ENCODE measurements around the gene ABCC12.
"Not testable (repeated sequence)": the region's sequence is repeated elsewhere in the genome, so short reads cannot be mapped to it uniquely, and the experiment has no call there.

The ABCC12 gene

DNA sequence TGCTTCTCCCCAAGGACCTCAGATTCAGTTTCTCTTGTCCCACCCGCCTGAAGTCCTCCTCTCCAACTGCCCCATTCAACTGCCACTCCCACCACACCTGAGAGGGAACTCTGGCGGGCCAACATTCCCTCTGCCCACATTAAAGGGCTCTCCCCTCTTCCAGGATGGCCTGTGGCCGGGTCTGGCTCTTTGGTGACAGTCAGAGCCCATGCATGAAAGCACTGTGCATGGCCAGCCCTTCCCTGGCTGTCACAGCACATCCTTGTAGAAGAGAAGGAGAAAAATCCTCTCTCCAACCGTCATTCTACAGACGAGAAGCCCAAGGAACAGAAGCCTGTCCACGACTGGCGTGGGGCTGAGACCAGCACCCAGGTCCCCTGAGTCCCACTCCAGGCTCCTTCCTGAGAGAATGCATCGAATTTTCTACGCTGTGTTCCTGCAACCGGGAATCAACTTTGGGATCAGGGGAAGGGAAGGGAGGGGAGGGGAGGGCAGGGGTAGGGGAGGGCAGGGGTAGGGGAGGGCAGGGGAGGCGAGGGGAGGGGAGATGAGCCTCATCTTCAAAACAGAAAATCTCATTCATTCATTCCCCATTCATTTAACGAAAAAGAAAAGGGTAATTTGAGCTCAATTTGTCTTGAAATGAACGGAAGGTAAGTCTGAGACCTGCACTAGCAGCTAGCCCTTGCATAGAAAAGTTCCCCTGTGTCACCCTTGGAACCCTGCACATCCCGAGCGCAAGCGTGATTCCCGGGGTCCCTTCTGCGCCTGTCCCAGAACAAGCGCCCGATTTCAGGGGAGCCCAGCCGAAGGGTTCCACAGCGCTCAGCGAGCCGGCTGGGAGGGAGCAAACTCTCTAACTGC lies at the start of gene ABCC12:
ABCC12 (minus strand) TSS at position 68 of the 864 bp plus-strand sequence. CDS start 9,569 bp downstream, outside the sequence.
- no peak for DNase-seq (ENCODE audit: low read depth in 2 of 2)

- DNase-seq (ENCODE audit: low read depth in 2 of 2), result no peak
Measured at GRCh38 chr16:48204825-48205151, 49.0 kb upstream of the ABCC12 start.

DNA sequence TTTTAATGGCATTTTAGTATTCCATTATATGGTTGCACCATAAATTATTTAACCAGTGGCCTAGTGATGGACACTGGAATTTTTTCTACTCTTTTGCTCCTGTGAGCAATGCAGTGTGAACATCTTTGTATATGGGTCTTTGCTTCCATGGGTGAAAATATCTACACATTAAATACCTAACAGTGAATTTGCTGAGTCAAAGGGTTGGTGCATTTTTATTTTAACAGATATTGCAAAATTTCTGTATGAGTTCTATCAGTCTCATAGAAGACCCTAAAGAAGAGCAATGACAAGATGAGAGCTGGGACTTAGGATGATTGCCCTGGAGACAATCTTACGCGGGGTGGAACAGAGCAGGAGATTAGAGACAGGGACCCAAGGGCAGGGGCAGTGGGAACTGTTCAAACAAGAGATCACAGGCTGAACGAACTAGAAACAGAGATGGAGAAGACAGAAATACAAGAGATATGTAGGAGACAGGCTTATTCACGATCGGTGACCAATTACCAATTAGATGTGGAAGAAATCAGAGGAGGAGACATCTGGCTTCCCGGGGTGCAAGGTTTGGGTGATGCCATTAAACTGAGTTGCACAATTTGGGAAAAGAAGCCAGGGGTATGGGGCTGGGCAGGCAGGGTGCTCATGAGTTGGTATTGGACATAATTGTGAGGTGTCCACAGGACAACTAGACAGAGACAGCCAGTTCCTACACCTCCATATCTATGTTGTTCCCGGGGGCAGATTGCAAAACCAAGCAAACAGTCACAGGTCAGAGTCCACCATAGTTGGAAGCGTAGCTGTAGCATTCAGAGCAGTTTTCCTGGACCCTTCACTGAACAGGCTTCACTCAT lies 48.4 kb upstream of the ABCC12 start:
- no peak for DNase-seq (ENCODE audit: low read depth in 2 of 2)

DNA sequence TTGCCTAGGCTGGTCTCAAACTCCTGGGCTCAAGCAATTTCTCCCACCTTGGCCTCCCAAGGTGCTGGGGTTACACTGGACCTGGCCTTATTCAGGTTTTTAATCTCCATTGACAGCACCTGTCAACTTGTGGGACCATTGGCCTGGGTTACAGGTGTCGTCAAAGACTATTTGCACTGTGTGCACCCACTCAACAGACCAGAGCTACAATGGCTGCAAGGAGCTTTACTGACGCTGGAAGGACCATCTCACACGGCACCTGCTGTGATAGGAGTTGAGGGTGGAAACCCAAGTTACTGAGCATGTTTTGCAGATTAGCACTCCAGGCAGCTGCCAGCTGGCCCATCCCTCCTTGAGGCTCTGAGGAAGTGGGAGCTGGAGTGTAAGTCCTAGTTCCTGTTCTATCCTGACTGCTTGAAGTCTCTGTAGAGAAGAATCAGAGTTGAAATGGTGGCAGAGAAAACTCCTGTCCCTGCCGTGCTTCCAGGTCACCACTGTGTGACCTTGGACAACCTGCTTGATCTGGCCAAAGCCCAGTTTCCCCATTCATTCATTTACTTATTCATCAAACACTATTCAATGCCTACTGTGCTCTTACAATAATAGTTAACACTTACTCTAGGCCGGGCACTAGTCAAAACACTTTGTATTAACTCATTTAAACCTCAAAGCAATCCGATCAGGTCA lies 45.9 kb upstream of the ABCC12 start:
- DNase-seq (ENCODE audit: low read depth in 2 of 2), result no peak

GRCh38 chr16:48197294-48197693 lies 41.5 kb upstream of the ABCC12 start:
- DNase-seq (ENCODE audit: low read depth in 2 of 2), result no peak

DNA sequence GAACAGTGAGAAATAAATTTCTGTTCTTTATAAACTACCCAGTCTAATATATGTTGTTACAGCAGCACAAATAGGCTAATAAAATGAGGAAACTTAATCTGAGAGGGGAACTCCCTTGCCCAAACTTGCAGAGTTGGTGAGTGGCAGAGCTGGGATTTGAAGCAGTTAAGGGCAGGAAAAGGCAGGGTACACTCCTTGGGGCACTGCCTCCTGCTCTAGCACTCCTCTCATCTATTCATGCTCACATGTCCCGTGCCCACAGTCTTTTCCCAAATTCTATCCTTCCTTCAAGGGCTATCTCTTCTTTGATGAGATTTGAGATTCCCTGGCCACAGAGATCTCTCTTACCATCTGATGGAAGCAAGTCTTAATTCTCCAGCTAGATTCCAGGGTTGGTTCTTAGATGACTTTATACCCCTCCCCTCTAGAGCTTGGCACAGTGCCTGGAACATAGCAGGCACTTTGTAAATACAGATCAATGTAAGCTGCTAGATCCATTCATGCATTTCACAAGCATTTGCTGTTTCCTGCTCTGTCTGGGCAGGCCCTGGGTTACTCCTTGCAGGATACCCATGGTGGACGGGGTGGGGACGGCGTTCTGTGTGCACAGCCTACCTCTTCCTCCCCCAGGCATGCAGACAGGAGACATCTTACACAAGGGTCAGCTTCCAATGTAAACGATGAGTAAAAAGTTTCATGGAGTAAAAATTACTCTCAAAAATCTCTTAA lies 39.2 kb upstream of the ABCC12 start:
- DNase-seq (ENCODE audit: low read depth in 2 of 2), result no peak

- no peak for DNase-seq (ENCODE audit: low read depth in 2 of 2)
Measured at GRCh38 chr16:48193846-48194245, 38.1 kb upstream of the ABCC12 start.

DNA sequence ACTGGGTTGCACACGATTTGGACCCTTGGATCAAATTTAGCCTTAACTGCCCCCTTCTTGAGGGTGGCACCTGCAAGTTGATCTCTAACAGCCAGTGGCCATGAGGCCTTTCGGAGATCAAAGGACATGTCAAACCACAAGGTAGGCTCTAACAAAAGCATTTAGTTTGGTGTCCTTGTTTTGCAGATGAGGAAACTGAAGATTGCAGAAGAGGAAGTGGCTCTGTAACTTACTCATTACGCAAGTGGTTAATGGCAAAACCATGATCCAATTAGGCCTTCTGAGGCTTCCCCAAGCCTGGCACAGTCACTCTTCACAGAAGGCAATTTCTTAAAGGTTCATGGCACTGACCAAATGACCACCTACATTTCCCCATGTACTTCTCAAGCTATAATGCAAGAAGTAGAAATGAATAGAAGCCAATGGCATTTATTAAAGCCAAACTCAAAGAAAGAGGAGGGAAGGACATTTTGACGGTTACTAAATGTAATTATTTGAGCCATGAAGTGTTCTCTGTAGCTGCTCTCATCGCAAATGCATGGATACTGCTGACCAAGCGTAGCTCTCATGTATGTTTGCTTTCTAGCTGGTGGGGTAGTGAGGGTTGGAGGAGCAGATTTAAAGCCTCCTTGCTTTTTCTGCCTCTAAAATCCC lies 32.8 kb upstream of the ABCC12 start:
- DNase-seq (ENCODE audit: low read depth in 2 of 2), result no peak

DNA sequence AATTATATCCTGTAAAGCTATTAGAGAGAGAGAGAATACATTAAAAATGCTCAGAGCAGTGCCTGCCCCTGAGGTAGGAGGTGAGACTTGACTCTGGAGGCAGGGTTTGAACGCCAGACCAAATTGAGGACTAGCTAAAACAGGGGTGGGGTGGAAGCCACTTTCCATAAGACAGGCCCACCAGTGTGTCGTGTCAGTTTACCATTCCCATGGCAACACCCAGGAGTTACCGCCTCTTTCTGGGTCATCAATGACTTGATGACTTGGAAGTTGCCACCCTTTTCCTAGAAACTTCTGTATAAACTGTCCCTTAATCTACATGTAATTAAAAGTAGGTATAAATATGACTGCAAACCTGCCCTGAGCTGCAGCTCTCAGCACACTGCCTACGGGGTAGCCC lies 32.0 kb upstream of the ABCC12 start:
- no peak for DNase-seq (ENCODE audit: low read depth in 2 of 2)

- DNase-seq (ENCODE audit: low read depth in 2 of 2), result no peak
Measured at GRCh38 chr16:48184681-48185080, 28.9 kb upstream of the ABCC12 start.

DNA sequence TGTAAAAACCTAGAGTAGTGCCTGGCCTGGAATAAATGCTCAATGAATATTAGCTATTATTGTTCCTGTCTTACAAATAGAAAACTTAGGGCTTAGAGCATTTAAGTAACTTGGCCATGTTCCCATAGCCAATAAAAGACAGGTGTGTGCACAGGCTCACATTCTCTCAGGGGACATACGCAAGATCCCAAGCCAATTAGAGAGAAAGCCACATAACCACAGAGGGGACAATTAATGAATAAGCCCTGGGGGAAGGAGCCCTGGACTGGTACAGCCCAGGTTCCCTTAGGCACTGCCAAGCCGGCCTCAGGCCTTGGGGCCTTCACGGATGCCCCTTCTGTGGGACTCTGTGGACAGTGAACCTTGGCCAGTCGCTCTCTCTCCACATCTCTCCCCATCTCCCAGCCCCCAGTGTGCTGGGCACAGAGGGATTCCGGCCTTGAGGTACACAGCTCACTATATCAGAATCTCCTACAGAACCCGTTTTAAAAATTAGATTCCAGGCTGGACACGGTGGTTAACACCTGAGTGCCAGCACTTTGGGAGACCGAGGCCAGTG lies 27.3 kb upstream of the ABCC12 start:
- no peak for DNase-seq (ENCODE audit: low read depth in 2 of 2)

GRCh38 chr16:48181746-48182520 lies 26.1 kb upstream of the ABCC12 start:
- not testable (repeated sequence) for DNase-seq (ENCODE audit: low read depth in 2 of 2)

- DNase-seq (ENCODE audit: low read depth in 2 of 2), result no peak
Measured at GRCh38 chr16:48180868-48181480, 25.2 kb upstream of the ABCC12 start.

DNA sequence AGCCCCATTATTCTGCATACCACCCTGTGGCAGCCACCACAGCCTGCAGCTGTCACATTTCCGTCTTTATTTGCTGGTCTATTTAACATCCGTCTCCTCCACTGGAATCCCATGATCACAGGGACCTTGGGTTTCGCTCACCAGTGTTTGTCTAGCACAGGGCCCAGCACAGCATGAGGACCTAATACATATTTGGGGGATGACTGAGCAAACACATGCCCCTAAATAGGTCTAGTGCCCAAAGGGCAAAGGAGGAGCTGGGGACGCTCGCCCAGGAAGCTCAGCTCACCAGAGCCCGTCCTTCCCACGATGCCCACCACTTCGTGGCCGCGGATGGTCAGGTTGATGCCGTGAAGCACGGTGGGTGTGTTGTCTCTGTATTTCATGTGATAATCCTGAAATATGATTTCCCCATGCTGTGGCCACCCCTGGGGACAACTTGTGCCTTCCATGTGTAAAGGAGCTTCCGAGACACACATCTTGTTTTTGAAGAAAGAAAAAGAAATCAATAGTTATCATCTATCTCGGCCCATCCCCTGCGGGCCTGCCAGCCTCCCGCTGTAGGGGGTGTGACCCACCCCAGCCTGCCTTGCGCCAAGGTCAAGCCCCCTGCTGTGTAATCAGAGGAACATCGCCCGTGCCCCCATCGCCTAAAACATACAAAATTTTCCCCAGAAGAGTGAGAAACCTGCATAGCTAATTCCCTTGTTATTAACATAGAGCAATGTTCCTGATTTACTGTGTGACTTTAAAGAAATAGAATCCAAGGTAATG lies 21.0 kb upstream of the ABCC12 start:
- DNase-seq (ENCODE audit: low read depth in 2 of 2), result no peak

- DNase-seq (ENCODE audit: low read depth in 2 of 2), result no peak
Measured at GRCh38 chr16:48173889-48174288, 18.1 kb upstream of the ABCC12 start.

- DNase-seq (ENCODE audit: low read depth in 2 of 2), result no peak
Measured at GRCh38 chr16:48172682-48173081, 16.9 kb upstream of the ABCC12 start.

- DNase-seq (ENCODE audit: low read depth in 2 of 2), result no peak
Measured at GRCh38 chr16:48169896-48170295, 14.1 kb upstream of the ABCC12 start.

GRCh38 chr16:48168075-48168474 lies 12.3 kb upstream of the ABCC12 start:
- no peak for DNase-seq (ENCODE audit: low read depth in 2 of 2)

DNA sequence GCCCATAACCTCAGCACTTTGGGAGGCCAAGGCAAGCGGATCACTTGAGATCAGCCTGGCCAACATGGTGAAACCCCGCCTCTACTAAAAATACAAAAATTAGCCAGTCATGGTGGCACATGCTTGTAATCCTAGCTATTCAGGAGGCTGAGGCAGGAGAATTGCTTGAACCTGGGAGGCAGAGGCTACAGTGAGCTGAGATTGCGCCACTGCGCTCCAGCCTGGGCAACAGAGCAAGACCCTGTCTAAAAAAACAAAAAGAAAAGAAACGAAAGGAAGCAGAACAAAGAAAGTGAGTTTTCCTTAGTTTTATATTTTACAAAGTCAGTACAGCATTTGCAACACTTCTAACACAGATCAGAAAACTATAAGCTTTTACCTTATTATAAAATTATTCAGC lies 10.8 kb upstream of the ABCC12 start:
- DNase-seq (ENCODE audit: low read depth in 2 of 2), result not testable (repeated sequence)

All from stimulated activated CD4-positive, alpha-beta T cell treated with anti-CD3 and anti-CD28 coated beads, Interleukin-12 subunit alpha, Interleukin-12 subunit beta, amount 100 ng/mL, for 24 hours (primary cell).